Coronary artery (tissue), 2 donors: ENCODE results near the gene OLFM1.

Experiments used
- DNase-seq: peaks from one replicate; pipeline ENCODE4 v3.0.0-alpha.2; 2017; ENCODE audit warnings: low spot score
- H3K27ac ChIP-seq, 2 donors: fragments of 200-600 bp; sonication (generic); one replicate each; pipeline ENCODE4 v1.5.1; 2016 to 2019
- H3K4me3 ChIP-seq: fragments of 200-600 bp; sonication (generic); 2 replicates; pipeline ENCODE4 v1.5.1; 2016; ENCODE audit warnings: mild to moderate bottlenecking, moderate library complexity
- CTCF ChIP-seq: fragments of 200-600 bp; sonication (generic); IDR thresholded peaks from one replicate; pipeline ENCODE4 v1.5.1; 2019; ENCODE audit warnings: antibody characterized with exemption

Gene OLFM1

DNA sequence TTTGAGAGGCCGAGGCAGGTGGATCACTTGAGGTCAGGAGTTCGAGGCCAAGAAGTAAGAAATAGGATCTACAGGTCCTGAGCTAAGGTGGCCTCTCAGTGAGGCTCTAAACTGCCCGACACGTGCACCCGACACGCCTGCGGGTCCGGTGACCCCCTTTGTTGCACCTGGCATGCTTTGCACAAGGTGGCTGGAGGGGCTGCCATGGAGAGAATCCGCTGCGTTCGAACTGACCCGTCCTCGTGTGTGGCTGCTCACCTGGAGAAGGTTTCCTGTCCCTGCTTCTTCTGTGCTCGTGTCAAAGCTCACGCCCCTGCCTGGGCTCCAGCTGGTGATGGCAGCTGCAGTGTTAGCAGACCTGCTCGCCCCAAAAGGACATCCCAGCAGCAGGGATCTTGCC, 5.7 kb upstream of the OLFM1 start:
- TF ChIP-seq CTCF, result no peak
- Histone ChIP-seq H3K4me3 (no peak overlapping the region), H3K27ac (no peak overlapping the region)
- DNase-seq, result no peak

DNA sequence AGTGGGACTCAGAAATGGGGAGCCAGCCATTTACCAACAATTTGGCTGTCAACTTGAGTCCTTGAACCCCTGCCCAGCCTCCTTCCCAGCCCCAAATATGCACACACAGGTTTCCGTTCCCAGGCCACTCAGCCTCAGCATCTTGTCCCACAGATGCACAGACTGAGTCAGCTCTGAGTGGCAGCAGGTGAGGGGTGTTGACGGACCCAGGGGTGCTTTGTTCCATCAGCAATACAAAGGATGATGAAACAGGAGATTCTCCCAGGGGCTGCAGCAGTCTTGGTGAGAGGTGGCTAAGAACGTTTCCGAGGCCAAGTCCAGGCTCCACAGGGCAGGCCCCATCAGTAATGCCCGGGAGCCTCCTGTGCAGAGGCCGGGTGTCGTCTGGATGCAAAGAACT, 4.9 kb upstream of the OLFM1 start:
- no peak for DNase-seq
- Histone ChIP-seq H3K4me3 (no peak overlapping the region), H3K27ac (no peak overlapping the region)
- no peak for TF ChIP-seq CTCF

GRCh38 chr9:135083241-135083810, 4.1 kb upstream of the OLFM1 start:
- no peak overlapping the region for H3K4me3 ChIP-seq

DNA sequence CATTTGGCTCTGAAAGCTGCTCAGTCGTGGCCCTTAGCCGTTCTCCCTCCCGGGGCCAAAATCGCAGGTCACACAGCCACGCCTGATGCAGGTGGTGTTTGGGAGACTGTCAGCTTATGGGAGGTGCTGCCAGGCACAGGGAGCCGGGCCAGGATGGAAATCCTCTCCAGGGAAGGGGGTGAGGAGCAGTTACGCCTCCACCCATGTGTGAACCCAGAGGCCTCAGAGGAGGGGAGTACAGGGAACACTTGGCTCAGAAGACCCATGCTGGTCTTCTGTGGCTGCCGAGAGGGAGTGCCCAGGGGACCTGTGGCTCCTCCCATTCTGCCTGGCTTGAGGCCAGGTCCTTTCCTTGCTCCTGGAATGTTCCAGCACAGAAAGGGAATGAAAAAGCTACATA, 3.6 kb upstream of the OLFM1 start:
- Histone ChIP-seq H3K4me3 (no peak overlapping the region), H3K27ac (no peak overlapping the region)
- no peak for DNase-seq
- no peak for TF ChIP-seq CTCF

More at GRCh38 chr9:135083241-135083810, 4.1 kb upstream of the OLFM1 start:
- TF ChIP-seq CTCF, result no peak
- DNase-seq, result no peak
- no peak overlapping the region for H3K27ac ChIP-seq

- no peak overlapping the region for H3K27ac ChIP-seq
- DNase-seq, result no peak
Observed at GRCh38 chr9:135084262-135084661, 3.2 kb upstream of the OLFM1 start.

DNA sequence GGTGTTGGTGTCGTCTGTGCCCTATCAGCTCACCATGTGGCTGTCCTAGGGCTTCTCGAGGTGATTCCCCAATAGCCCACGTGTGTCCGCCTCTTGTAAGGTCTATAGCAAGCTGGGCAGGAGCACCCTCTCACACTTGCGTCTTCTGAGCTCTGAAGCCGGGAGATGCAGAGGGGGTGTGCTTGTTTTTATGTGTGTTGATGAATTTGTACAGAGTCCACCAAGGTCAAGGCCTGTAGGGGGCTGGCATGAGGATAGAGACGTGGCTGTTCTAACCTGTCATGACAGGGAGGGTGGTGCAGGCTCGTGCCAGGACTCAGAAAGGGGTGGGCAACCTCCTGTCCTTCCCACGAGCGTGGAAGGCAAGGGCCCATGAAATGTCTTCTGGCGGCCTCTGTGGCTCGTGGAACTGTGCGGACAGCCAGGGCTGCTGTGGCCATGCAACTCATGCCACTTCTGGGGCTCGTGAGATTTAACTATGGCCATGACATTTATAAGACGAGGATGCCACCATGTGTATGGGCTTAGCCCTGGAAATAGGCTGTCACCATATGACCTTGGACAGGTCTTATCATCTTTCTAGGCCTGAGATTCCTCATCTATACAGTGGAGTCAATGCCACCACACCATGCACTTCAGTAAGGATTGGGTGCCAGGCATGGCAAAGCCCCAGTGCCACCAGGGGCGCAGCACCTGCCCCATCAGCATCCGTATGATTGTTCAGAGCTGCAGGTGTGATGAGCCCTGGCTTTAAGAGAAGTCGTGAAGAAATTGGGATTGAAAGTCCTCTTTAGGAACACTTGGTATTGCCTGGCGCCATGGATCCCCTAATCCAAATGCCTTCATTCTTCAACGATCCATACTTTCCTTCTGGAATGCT, 2.3 kb upstream of the OLFM1 start:
- H3K27ac ChIP-seq, result no peak overlapping the region
- DNase-seq, result no peak
- no peak overlapping the region for H3K4me3 ChIP-seq
- no peak for TF ChIP-seq CTCF

More at GRCh38 chr9:135084262-135084661, 3.2 kb upstream of the OLFM1 start:
- no peak overlapping the region for H3K4me3 ChIP-seq
- TF ChIP-seq CTCF, result no peak
